H1 (cell line): ENCODE data around the gene TNS2.

ENCODE experiments used
- JUN ChIP-seq: IDR thresholded peaks from 2 replicates; pipeline ENCODE4 v1.6.1; 2011; ENCODE audit warnings: low read depth, mild to moderate bottlenecking, improper control_type of control experiment, low read length
- POLR2AphosphoS5 ChIP-seq: IDR thresholded peaks from 2 replicates; pipeline ENCODE4 v1.6.1; 2011; ENCODE audit warnings: low read depth, low read length
- RAD21 ChIP-seq, 2 experiments: IDR thresholded peaks in 1 of 2; conservative IDR thresholded peaks in 1 of 2; 2 replicates each; pipeline ENCODE4 v1.6.1; 2011; ENCODE audit warnings: low read depth in 2 of 2, low read length in 2 of 2, improper control_type of control experiment in 1 of 2, inconsistent platforms in 1 of 2, mild to moderate bottlenecking in 1 of 2, moderate library complexity in 1 of 2
- RFX5 ChIP-seq: IDR thresholded peaks from 2 replicates; pipeline ENCODE4 v1.6.1; 2011; ENCODE audit warnings: low read depth, low read length, improper control_type of control experiment, borderline replicate concordance
- RXRA ChIP-seq: IDR thresholded peaks from 2 replicates; pipeline ENCODE4 v1.6.1; 2011; ENCODE audit warnings: low read depth, mild to moderate bottlenecking, low read length, moderate library complexity; ENCODE audit not compliant: insufficient read depth
- SIX5 ChIP-seq: IDR thresholded peaks from 2 replicates; pipeline ENCODE4 v1.6.1; 2011; ENCODE audit warnings: mild to moderate bottlenecking, low read depth, low read length

- TF ChIP-seq RFX5 (no peak), SIX5 (no peak), POLR2AphosphoS5 (no peak), RXRA (no peak), RAD21 (IDR thresholded peaks at IDR 0.05 in 1 of 2, conservative IDR thresholded peaks at IDR 0.05 in 1 of 2; ENCODE audit: low read depth in 2 of 2, low read length in 2 of 2) (no peak), JUN (no peak)
Observed at GRCh38 chr12:53093777-53094393, 44.0 kb downstream of the TNS2 start.
